Caco-2 (cell line): ENCODE data around the gene SHE. TPM values are rescaled to one million over a fixed set of nuclear protein-coding genes. Genes with fewer than 3 reads are reported as not detected.

ENCODE experiments used
- BruUV-seq: library from RNA; stranded (reverse); fragments of 400-500 nt; replicated peaks from 2 replicates; lab custom pipeline; 2021; lab: Mats Ljungman, UMichigan
- CTCF ChIA-PET: fragments of 300-600 bp; sonication (Branson Sonifier 250); formaldehyde crosslinking; loops from one replicate; lab custom pipeline; 2022; ENCODE audit warnings: antibody characterized with exemption; lab: Charles Lee
- POLR2A ChIA-PET: fragments of 300-600 bp; sonication (Branson Sonifier 250); formaldehyde crosslinking; loops from one replicate; lab custom pipeline; 2022; ENCODE audit warnings: antibody characterized with exemption; lab: Charles Lee
- DNase-seq, 2 experiments: peaks; one replicate each; pipeline versions ENCODE4 v3.0.0 to v3.0.0-alpha.2; 2020 to 2022
- H3K27me3 ChIP-seq: replicated peaks from 2 replicates; pipeline ENCODE4 v1.6.0; 2011; ENCODE audit warnings: low read length; ENCODE audit not compliant: control insufficient read depth, insufficient read depth
- H3K36me3 ChIP-seq: 2 replicates; pipeline ENCODE4 v1.5.1; 2011; ENCODE audit warnings: low read length; ENCODE audit not compliant: control insufficient read depth, insufficient read depth
- H3K4me1 ChIP-seq: fragments of 250-450 bp; sonication (Bioruptor Pico); 2 replicates; pipeline ENCODE4 v1.5.1; 2020; ENCODE audit warnings: mild to moderate bottlenecking
- H3K4me3 ChIP-seq: 2 replicates; pipeline ENCODE4 v1.5.1; 2011; ENCODE audit warnings: low read depth, mild to moderate bottlenecking, control low read depth, low read length
- H3K9me3 ChIP-seq: fragments of 250-450 bp; sonication (Bioruptor Pico); 2 replicates; pipeline ENCODE4 v1.5.1; 2020; ENCODE audit warnings: mild to moderate bottlenecking, moderate library complexity
- H3K27ac Mint-ChIP-seq: one replicate; pipeline ENCODE4 v1.8.0; 2022; ENCODE audit warnings: mixed read lengths; ENCODE audit not compliant: unreplicated experiment
- H3K27me3 Mint-ChIP-seq: one replicate; pipeline ENCODE4 v1.8.0; 2022; ENCODE audit warnings: mixed read lengths; ENCODE audit not compliant: insufficient read depth, unreplicated experiment
- H3K36me3 Mint-ChIP-seq: one replicate; pipeline ENCODE4 v1.8.0; 2022; ENCODE audit warnings: mild to moderate bottlenecking, mixed read lengths; ENCODE audit not compliant: insufficient read depth, unreplicated experiment
- H3K4me1 Mint-ChIP-seq: one replicate; pipeline ENCODE4 v1.8.0; 2022; ENCODE audit warnings: low read depth, mixed read lengths; ENCODE audit not compliant: unreplicated experiment
- H3K4me3 Mint-ChIP-seq: one replicate; pipeline ENCODE4 v1.8.0; 2022; ENCODE audit warnings: mild to moderate bottlenecking, moderate library complexity, mixed read lengths; ENCODE audit not compliant: unreplicated experiment
- H3K9me3 Mint-ChIP-seq: one replicate; pipeline ENCODE4 v1.8.0; 2022; ENCODE audit warnings: mixed read lengths; ENCODE audit not compliant: unreplicated experiment
- CTCF ChIP-seq, 2 experiments: fragments of 200-600 bp in 1 of 2; IDR thresholded peaks; 1 replicate in 1 of 2; 2 replicates in 1 of 2; pipeline versions ENCODE4 v1.5.1 to v1.8.0; 2011 to 2022; ENCODE audit warnings: antibody characterized with exemption in 1 of 2, control low read depth in 1 of 2, inconsistent platforms in 1 of 2, low read depth in 1 of 2, low read length in 1 of 2, mild to moderate bottlenecking in 1 of 2, moderate library complexity in 1 of 2; ENCODE audit not compliant: insufficient read depth in 1 of 2, severe bottlenecking in 1 of 2, unreplicated experiment in 1 of 2
- intact Hi-C: fragments of 100-400 bp; cut with micrococcal nuclease; formaldehyde crosslinking; loops from one replicate; pipeline ENCODE4 v1.10.0; 2022; ENCODE audit not compliant: unreplicated experiment
- total RNA-seq: library from RNA; stranded (reverse); gene quantifications from 2 replicates; pipeline ENCODE4 v1.2.3, GENCODE V29; 2022

The SHE gene
- total RNA-seq, 1 experiment from 2014 or later: not detected

- H3K36me3 Mint-ChIP-seq: no peaks in the 10 kb centered on the region
- no peak for TF ChIP-seq CTCF (IDR thresholded peaks at IDR 0.05; ENCODE audit: insufficient read depth in 1 of 2, low read depth in 1 of 2, low read length in 1 of 2, severe bottlenecking in 1 of 2, unreplicated experiment in 1 of 2)
- intact Hi-C loops: loop anchor here (5.0 kb wide), 1 partner anchor 124 kb away; no protein-coding TSS in a partner anchor
- Histone ChIP-seq H3K36me3 (no peaks in the 10 kb centered on the region), H3K9me3 (no peaks in the 10 kb centered on the region), H3K4me3 (no peak overlapping the region), H3K4me1 (no peaks in the 10 kb centered on the region), H3K27me3 (no peaks in the 10 kb centered on the region)
- no peaks in the 10 kb centered on the region for H3K4me1 Mint-ChIP-seq
- no peak for DNase-seq
- CTCF ChIA-PET: no interaction called here
- no peaks in the 10 kb centered on the region for H3K9me3 Mint-ChIP-seq
- POLR2A ChIA-PET: no interaction called here
- BruUV-seq: no TSS peak
- no peaks in the 10 kb centered on the region for H3K27me3 Mint-ChIP-seq
- no peak overlapping the region for H3K4me3 Mint-ChIP-seq
- no peak overlapping the region for H3K27ac Mint-ChIP-seq
Observed at GRCh38 chr1:154476791-154477190, 25.4 kb downstream of the SHE start.

- Mint-ChIP-seq H3K4me3 (no peak overlapping the region), H3K27ac (no peak overlapping the region), H3K27me3 (no peaks in the 10 kb centered on the region), H3K4me1 (no peaks in the 10 kb centered on the region), H3K9me3 (no peaks in the 10 kb centered on the region), H3K36me3 (no peaks in the 10 kb centered on the region)
- no peaks in the 10 kb centered on the region for H3K4me1 ChIP-seq
- POLR2A ChIA-PET: no interaction called here
- no peaks in the 10 kb centered on the region for H3K36me3 ChIP-seq
- no peak overlapping the region for H3K4me3 ChIP-seq
- intact Hi-C loops: loop anchor here (5.0 kb wide), 1 partner anchor 123 kb away; no protein-coding TSS in a partner anchor
- no TSS peak for BruUV-seq
- no peaks in the 10 kb centered on the region for H3K9me3 ChIP-seq
- CTCF ChIA-PET: no interaction called here
- no peak for TF ChIP-seq CTCF (IDR thresholded peaks at IDR 0.05; ENCODE audit: insufficient read depth in 1 of 2, low read depth in 1 of 2, low read length in 1 of 2, severe bottlenecking in 1 of 2, unreplicated experiment in 1 of 2)
- no peaks in the 10 kb centered on the region for H3K27me3 ChIP-seq
- no peak for DNase-seq
Observed at GRCh38 chr1:154474802-154475201, 27.4 kb downstream of the SHE start.

GRCh38 chr1:154471304-154471703, 30.9 kb downstream of the SHE start:
- Histone ChIP-seq H3K36me3 (no peaks in the 10 kb centered on the region), H3K4me3 (no peak overlapping the region), H3K4me1 (no peaks in the 10 kb centered on the region), H3K9me3 (no peaks in the 10 kb centered on the region), H3K27me3 (no peaks in the 10 kb centered on the region)
- no peak for DNase-seq
- Mint-ChIP-seq H3K27ac (no peak overlapping the region), H3K9me3 (no peaks in the 10 kb centered on the region), H3K27me3 (no peaks in the 10 kb centered on the region), H3K4me3 (no peak overlapping the region), H3K36me3 (no peaks in the 10 kb centered on the region), H3K4me1 (peaks cover 1% of the 10 kb centered on the region)
- no peak for TF ChIP-seq CTCF (IDR thresholded peaks at IDR 0.05; ENCODE audit: insufficient read depth in 1 of 2, low read depth in 1 of 2, low read length in 1 of 2, severe bottlenecking in 1 of 2, unreplicated experiment in 1 of 2)
- POLR2A ChIA-PET: no interaction called here
- no TSS peak for BruUV-seq
- CTCF ChIA-PET: interaction anchor here (1.2 kb wide), 1 partner anchor 8 kb away, joined by 3 read pairs; no protein-coding TSS in a partner anchor
- intact Hi-C loops: no loop called here
